ENCODE results near the gene PRND.
"Not testable (repeated sequence)": the region's sequence is repeated elsewhere in the genome, so short reads cannot be mapped to it uniquely, and the experiment has no call there.

Gene PRND

DNA sequence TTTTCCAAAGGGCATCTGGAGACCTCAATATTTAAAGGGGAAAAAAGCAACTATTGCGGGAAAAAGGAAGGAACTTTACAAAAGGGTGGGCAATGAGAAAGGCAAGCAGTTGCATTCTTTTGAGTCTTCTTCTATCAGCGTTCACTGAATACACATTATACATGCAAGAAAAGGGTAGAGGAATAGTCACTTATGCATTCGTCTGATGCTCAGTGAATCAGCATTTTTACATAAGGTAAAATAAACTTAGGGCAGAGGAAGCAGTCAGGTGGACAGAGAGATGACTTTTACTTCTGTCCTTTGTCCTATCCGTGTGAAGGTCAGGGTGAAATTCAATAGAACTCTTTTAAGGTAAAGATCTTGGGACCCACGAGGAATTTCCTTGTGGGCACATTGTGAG is 49.3 kb downstream of the PRND start:
- Histone ChIP-seq H3K9me3 (ENCODE audit: control insufficient read depth, low read depth, low read length) (peaks cover 5% of the 10 kb centered on the region), H3K27me3 (ENCODE audit: control insufficient read depth, insufficient read depth, low read length) (no peaks in the 10 kb centered on the region), H3K27ac (ENCODE audit: low read length) (no peak overlapping the region), H3K4me3 (ENCODE audit: low read length) (no peak overlapping the region), H3K4me1 (ENCODE audit: control insufficient read depth, low read depth, low read length) (no peaks in the 10 kb centered on the region), H3K9ac (ENCODE audit: low read length) (no peak overlapping the region), H3K36me3 (ENCODE audit: control insufficient read depth, low read depth, low read length) (no peaks in the 10 kb centered on the region)

- H3K36me3 ChIP-seq (ENCODE audit: control insufficient read depth, low read depth, low read length), result no peaks in the 10 kb centered on the region
- no peaks in the 10 kb centered on the region for H3K27me3 ChIP-seq (ENCODE audit: control insufficient read depth, insufficient read depth, low read length)
- no peak overlapping the region for H3K4me3 ChIP-seq (ENCODE audit: low read length)
- H3K27ac ChIP-seq (ENCODE audit: low read length), result no peak overlapping the region
- H3K9ac ChIP-seq (ENCODE audit: low read length), result no peak overlapping the region
- peaks cover 5% of the 10 kb centered on the region for H3K9me3 ChIP-seq (ENCODE audit: control insufficient read depth, low read depth, low read length)
- no peaks in the 10 kb centered on the region for H3K4me1 ChIP-seq (ENCODE audit: control insufficient read depth, low read depth, low read length)
Observed at GRCh38 chr20:4772132-4772531, 50.4 kb downstream of the PRND start.

GRCh38 chr20:4773014-4773413 is 51.3 kb downstream of the PRND start:
- H3K9me3 ChIP-seq (ENCODE audit: control insufficient read depth, low read depth, low read length); H3K4me3 ChIP-seq (ENCODE audit: low read length); H3K4me1 ChIP-seq (ENCODE audit: control insufficient read depth, low read depth, low read length); H3K27me3 ChIP-seq (ENCODE audit: control insufficient read depth, insufficient read depth, low read length); H3K36me3 ChIP-seq (ENCODE audit: control insufficient read depth, low read depth, low read length); H3K9ac ChIP-seq (ENCODE audit: low read length); H3K27ac ChIP-seq (ENCODE audit: low read length): not testable (repeated sequence)

DNA sequence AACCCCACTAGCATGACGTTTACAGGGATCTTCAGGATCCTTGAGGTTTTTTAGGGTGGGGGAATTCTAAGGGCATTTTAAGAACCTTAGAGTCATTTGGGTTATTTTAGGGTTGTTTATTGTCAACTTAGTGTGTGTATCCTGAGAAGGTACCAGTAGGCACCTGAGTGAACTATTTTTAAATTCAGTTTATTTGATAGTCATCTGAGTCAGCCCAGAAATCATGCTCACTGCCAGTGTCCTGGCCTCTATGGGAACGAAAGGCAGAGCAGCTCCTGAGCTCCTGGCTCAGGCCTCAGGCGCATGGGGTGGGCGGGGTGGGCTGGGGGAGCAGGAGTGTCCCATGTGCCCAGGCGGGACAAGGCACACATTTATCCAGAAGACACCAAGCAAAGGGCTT is 52.0 kb downstream of the PRND start:
- no peak overlapping the region for H3K9ac ChIP-seq (ENCODE audit: low read length)
- H3K27me3 ChIP-seq (ENCODE audit: control insufficient read depth, insufficient read depth, low read length), result no peaks in the 10 kb centered on the region
- H3K4me3 ChIP-seq (ENCODE audit: low read length), result no peak overlapping the region
- peaks cover 5% of the 10 kb centered on the region for H3K9me3 ChIP-seq (ENCODE audit: control insufficient read depth, low read depth, low read length)
- no peak overlapping the region for H3K27ac ChIP-seq (ENCODE audit: low read length)
- H3K4me1 ChIP-seq (ENCODE audit: control insufficient read depth, low read depth, low read length), result no peaks in the 10 kb centered on the region
- H3K36me3 ChIP-seq (ENCODE audit: control insufficient read depth, low read depth, low read length), result no peaks in the 10 kb centered on the region

DNA sequence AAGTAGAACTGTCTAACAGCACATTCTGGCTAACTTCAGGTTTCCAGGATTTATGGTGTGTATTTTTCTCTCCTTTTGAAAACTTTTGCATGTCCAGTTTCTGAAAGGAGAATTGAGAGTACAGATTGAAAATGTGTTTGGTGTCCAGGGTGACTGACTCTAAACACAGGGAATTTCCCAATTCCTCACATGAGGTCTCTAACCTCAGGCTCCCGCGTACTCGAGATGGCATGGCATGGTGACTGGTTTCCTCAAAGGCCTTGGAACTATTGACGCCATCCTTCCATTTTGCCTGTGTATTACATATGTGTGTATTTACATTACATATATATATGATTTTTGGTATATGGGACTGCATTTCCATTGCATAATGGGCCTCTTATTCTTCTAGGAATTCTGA is 52.5 kb downstream of the PRND start:
- peaks cover 5% of the 10 kb centered on the region for H3K9me3 ChIP-seq (ENCODE audit: control insufficient read depth, low read depth, low read length)
- H3K27ac ChIP-seq (ENCODE audit: low read length), result no peak overlapping the region
- H3K4me3 ChIP-seq (ENCODE audit: low read length), result no peak overlapping the region
- no peaks in the 10 kb centered on the region for H3K4me1 ChIP-seq (ENCODE audit: control insufficient read depth, low read depth, low read length)
- H3K27me3 ChIP-seq (ENCODE audit: control insufficient read depth, insufficient read depth, low read length), result no peaks in the 10 kb centered on the region
- H3K36me3 ChIP-seq (ENCODE audit: control insufficient read depth, low read depth, low read length), result no peaks in the 10 kb centered on the region
- no peak overlapping the region for H3K9ac ChIP-seq (ENCODE audit: low read length)

DNA sequence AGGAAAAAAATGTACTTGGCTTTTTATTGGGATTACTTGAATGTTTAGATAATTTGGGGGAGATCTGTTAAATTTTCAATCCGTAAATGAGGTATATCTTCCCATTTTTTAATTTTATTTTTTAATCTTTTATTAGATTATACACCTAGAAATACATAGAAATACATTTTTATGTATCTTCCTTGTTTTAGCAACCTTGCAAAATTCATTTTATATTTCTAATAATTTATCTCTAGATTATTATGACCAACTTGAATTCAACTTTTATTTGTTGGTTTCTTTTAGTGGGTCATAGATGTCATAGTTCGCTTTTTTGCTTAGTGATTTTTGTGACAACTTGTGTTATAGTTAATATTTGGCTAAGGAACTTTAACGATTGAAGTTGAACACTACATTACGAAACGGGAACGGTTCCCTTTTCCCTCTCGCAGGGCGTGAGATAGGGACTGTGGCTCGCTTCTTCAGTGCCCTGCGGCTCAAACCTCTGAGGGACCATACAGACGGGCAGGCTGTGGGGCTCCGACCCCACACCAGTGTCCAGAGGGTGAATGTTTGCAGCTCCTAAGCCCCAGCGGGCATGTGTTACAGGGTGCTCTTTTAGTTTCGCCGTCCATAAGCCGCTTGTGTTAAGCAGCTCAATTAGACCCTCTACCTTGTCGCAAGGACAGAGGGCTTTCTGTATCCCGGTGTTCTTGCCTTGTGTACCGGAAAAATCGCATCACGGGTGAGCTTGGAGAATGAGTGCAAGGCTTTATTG is 53.8 kb downstream of the PRND start:
- Histone ChIP-seq H3K27ac (ENCODE audit: low read length) (no peak overlapping the region), H3K4me3 (ENCODE audit: low read length) (no peak overlapping the region), H3K36me3 (ENCODE audit: control insufficient read depth, low read depth, low read length) (no peaks in the 10 kb centered on the region), H3K9ac (ENCODE audit: low read length) (no peak overlapping the region), H3K9me3 (ENCODE audit: control insufficient read depth, low read depth, low read length) (peaks cover 5% of the 10 kb centered on the region), H3K27me3 (ENCODE audit: control insufficient read depth, insufficient read depth, low read length) (no peaks in the 10 kb centered on the region), H3K4me1 (ENCODE audit: control insufficient read depth, low read depth, low read length) (no peaks in the 10 kb centered on the region)

GRCh38 chr20:4776079-4776630 is 54.4 kb downstream of the PRND start:
- Histone ChIP-seq H3K4me3 (ENCODE audit: low read length) (no peak overlapping the region), H3K4me1 (ENCODE audit: control insufficient read depth, low read depth, low read length) (no peaks in the 10 kb centered on the region), H3K9me3 (ENCODE audit: control insufficient read depth, low read depth, low read length) (peaks cover 5% of the 10 kb centered on the region), H3K9ac (ENCODE audit: low read length) (no peak overlapping the region), H3K36me3 (ENCODE audit: control insufficient read depth, low read depth, low read length) (no peaks in the 10 kb centered on the region), H3K27me3 (ENCODE audit: control insufficient read depth, insufficient read depth, low read length) (no peaks in the 10 kb centered on the region), H3K27ac (ENCODE audit: low read length) (no peak overlapping the region)

Data from iPS-18a (cell line).